GM23338 (cell line): ENCODE data around the gene EXOC6B. TPM values are rescaled to one million over a fixed set of nuclear protein-coding genes. Genes with fewer than 3 reads are reported as not detected.

Experiments used
- ATAC-seq: fragments of 200-7000 bp; cut with Tn5 transposase; 3 replicates; pipeline ENCODE4 v1.9.1; 2020
- DNase-seq: peaks from one replicate; pipeline ENCODE4 v3.0.0-alpha.2; 2015; ENCODE audit warnings: low spot score
- H2AFZ ChIP-seq: fragments of 200-600 bp; sonication (generic); 2 replicates; pipeline ENCODE4 v1.8.0; 2016; ENCODE audit warnings: antibody characterized with exemption, mild to moderate bottlenecking, moderate library complexity
- H3F3A ChIP-seq: fragments of 200-600 bp; sonication (generic); replicated peaks from 2 replicates; pipeline ENCODE4 v1.8.0; 2017; ENCODE audit warnings: antibody characterized with exemption, mixed run types, low read depth
- H3K27ac ChIP-seq: fragments of 200-600 bp; sonication (generic); 2 replicates; pipeline ENCODE4 v1.6.1; 2016; ENCODE audit warnings: low read depth
- H3K27me3 ChIP-seq: fragments of 200-600 bp; sonication (generic); 2 replicates; pipeline ENCODE4 v1.8.0; 2016; ENCODE audit warnings: mild to moderate bottlenecking, mixed run types, moderate library complexity; ENCODE audit not compliant: insufficient read depth
- H3K36me3 ChIP-seq: fragments of 200-600 bp; sonication (generic); 2 replicates; pipeline ENCODE4 v1.8.0; 2016; ENCODE audit warnings: mild to moderate bottlenecking; ENCODE audit not compliant: insufficient read depth
- H3K4me1 ChIP-seq: fragments of 200-600 bp; sonication (generic); 2 replicates; pipeline ENCODE4 v1.8.0; 2016; ENCODE audit warnings: mild to moderate bottlenecking, moderate library complexity; ENCODE audit not compliant: insufficient read depth
- H3K4me2 ChIP-seq: fragments of 200-600 bp; sonication (generic); 2 replicates; pipeline ENCODE4 v1.7.1; 2017; ENCODE audit warnings: mixed run types
- H3K4me3 ChIP-seq: fragments of 200-600 bp; sonication (generic); 2 replicates; pipeline ENCODE4 v1.6.1; 2016; ENCODE audit warnings: mixed run types
- H3K79me2 ChIP-seq: fragments of 200-600 bp; sonication (generic); replicated peaks from 2 replicates; pipeline ENCODE4 v1.8.0; 2017; ENCODE audit warnings: mild to moderate bottlenecking; ENCODE audit not compliant: insufficient read depth
- H3K9me2 ChIP-seq: fragments of 200-600 bp; sonication (generic); 2 replicates; pipeline ENCODE4 v1.8.0; 2017; ENCODE audit not compliant: insufficient read depth
- H4K20me1 ChIP-seq: fragments of 200-600 bp; sonication (generic); replicated peaks from 2 replicates; pipeline ENCODE4 v1.8.0; 2017; ENCODE audit warnings: mild to moderate bottlenecking; ENCODE audit not compliant: insufficient read depth
- H3K27ac Mint-ChIP-seq: 2 replicates; pipeline ENCODE4 v1.8.0; 2020; ENCODE audit warnings: inconsistent platforms, mild to moderate bottlenecking, moderate library complexity, mixed read lengths
- H3K27me3 Mint-ChIP-seq: 3 replicates; pipeline ENCODE4 v1.8.0; 2022; ENCODE audit warnings: low read depth, mild to moderate bottlenecking, moderate library complexity, mixed read lengths, inconsistent platforms; ENCODE audit not compliant: insufficient read depth, poor library complexity
- H3K36me3 Mint-ChIP-seq: 3 replicates; pipeline ENCODE4 v1.8.0; 2021; ENCODE audit warnings: low read depth, mild to moderate bottlenecking, inconsistent platforms, moderate library complexity, mixed read lengths
- H3K4me1 Mint-ChIP-seq: 3 replicates; pipeline ENCODE4 v1.8.0; 2020; ENCODE audit warnings: mild to moderate bottlenecking, inconsistent platforms, mixed read lengths
- H3K4me3 Mint-ChIP-seq: 3 replicates; pipeline ENCODE4 v1.8.0; 2021; ENCODE audit warnings: moderate library complexity, mild to moderate bottlenecking, inconsistent platforms, mixed read lengths
- H3K9me3 Mint-ChIP-seq: 3 replicates; pipeline ENCODE4 v1.8.0; 2020; ENCODE audit warnings: moderate library complexity, mild to moderate bottlenecking, inconsistent platforms, mixed read lengths
- CREB1 ChIP-seq: fragments of 250-450 bp; sonication (Bioruptor Pico); IDR thresholded peaks from 2 replicates; pipeline ENCODE4 v1.5.0; 2020; ENCODE audit warnings: low read depth, mild to moderate bottlenecking, moderate library complexity
- JUNB ChIP-seq: IDR thresholded peaks from one replicate; pipeline ENCODE4 v1.6.1; 2016; ENCODE audit warnings: antibody characterized with exemption; ENCODE audit not compliant: unreplicated experiment
- NANOG ChIP-seq: IDR thresholded peaks from 2 replicates; pipeline ENCODE4 v1.6.1; 2016; ENCODE audit warnings: antibody characterized with exemption, borderline replicate concordance
- STAT1 ChIP-seq: IDR thresholded peaks from one replicate; pipeline ENCODE4 v1.6.1; 2016; ENCODE audit warnings: antibody characterized with exemption; ENCODE audit not compliant: unreplicated experiment
- ZNF114 ChIP-seq: fragments of 250-450 bp; sonication (Bioruptor Pico); IDR thresholded peaks from 2 replicates; pipeline ENCODE4 v1.5.0; 2020; ENCODE audit warnings: mild to moderate bottlenecking, moderate library complexity
- ZNF331 ChIP-seq: fragments of 250-450 bp; sonication (Bioruptor Pico); IDR thresholded peaks from 2 replicates; pipeline ENCODE4 v1.5.0; 2020; ENCODE audit warnings: low read depth, mild to moderate bottlenecking, moderate library complexity
- polyA plus RNA-seq: library from polyadenylated mRNA; unstranded; fragments of >200 nt; fragmentation: Nextera tagmentation; extraction: Ambion mirVana; gene quantifications from 2 replicates; pipeline ENCODE4 v1.2.1, GENCODE V29; 2016
- total RNA-seq: library from RNA; depleted of rRNA; stranded (reverse); fragments of >200 nt; shearing (Covaris generic); gene quantifications from 2 replicates; pipeline ENCODE4 v1.2.3, GENCODE V29; 2014
- TF ChIP-seq, protein P1 (sequence below), 2 experiments: fragments of 200-600 bp in 1 of 2; sonication (generic) in 1 of 2; conservative IDR thresholded peaks; 2 replicates each; pipeline versions ENCODE4 v1.5.1 to v1.6.1; 2016 to 2017; ENCODE audit warnings: antibody characterized with exemption in 2 of 2, low read depth in 2 of 2, mild to moderate bottlenecking in 2 of 2, moderate library complexity in 1 of 2
- TF ChIP-seq, protein P2 (sequence below): IDR thresholded peaks from one replicate; pipeline ENCODE4 v1.6.1; 2018; ENCODE audit warnings: antibody characterized with exemption; ENCODE audit not compliant: unreplicated experiment
- TF ChIP-seq, protein P3 (sequence below): fragments of 250-450 bp; sonication (Bioruptor Pico); IDR thresholded peaks from 2 replicates; pipeline ENCODE4 v1.5.0; 2020; ENCODE audit warnings: mild to moderate bottlenecking, moderate library complexity

EXOC6B gene
- total and polyA plus RNA-seq, 2 experiments from 2014 or later: 7.2 to 45.9 TPM

- Mint-ChIP-seq H3K36me3 (no peaks in the 10 kb centered on the region; the same call in 2 of the 3 replicates), H3K27ac (peak overlapping the region; percentile 13; the same call in 1 of the 2 replicates), H3K27me3 (peaks cover 3% of the 10 kb centered on the region), H3K4me3 (no peak overlapping the region), H3K4me1 (peaks cover 20% of the 10 kb centered on the region), H3K9me3 (no peaks in the 10 kb centered on the region)
- H3K36me3 ChIP-seq: no peaks in the 10 kb centered on the region
- no peak for TF ChIP-seq CREB1
- no peaks in the 10 kb centered on the region for H3K79me2 ChIP-seq
- DNase-seq (peak; percentile 15), ATAC-seq (peak; percentile 89)
- H3F3A ChIP-seq: no peaks in the 10 kb centered on the region
- no peak overlapping the region for H3K27ac ChIP-seq
- no peak overlapping the region for H2AFZ ChIP-seq
- H3K27me3 ChIP-seq: no peaks in the 10 kb centered on the region
- H4K20me1 ChIP-seq: no peaks in the 10 kb centered on the region; the same call in 1 of the 2 replicates
- H3K4me3 ChIP-seq: no peak overlapping the region
- H3K4me1 ChIP-seq: peaks cover 17% of the 10 kb centered on the region
- peak overlapping the region; percentile 32 for H3K4me2 ChIP-seq
- H3K9me2 ChIP-seq: no peaks in the 10 kb centered on the region
Measured at GRCh38 chr2:72173640-72174321, 652.1 kb downstream of the EXOC6B start.

DNA sequence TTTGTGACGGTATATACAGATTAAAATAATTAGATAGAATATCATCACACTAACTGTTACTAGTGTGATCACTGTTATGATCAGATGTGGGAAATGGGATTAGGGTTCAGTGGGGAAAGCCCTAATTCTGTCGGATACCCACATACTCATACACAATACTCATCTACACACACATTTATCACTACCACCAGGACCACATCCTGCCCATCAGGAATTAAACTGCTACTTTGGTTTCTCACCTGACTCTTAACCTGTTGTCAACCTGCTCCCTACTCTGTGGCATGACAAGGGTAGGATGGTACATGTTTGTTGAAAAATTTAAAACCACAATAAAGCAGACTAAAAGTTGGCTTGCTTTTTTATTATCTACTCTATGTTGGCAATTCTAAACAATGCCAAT is 653.4 kb downstream of the EXOC6B start:
- ATAC-seq: no peak
- Histone ChIP-seq H3K9me2 (no peaks in the 10 kb centered on the region), H3K4me3 (no peak overlapping the region), H3F3A (no peaks in the 10 kb centered on the region), H3K27me3 (no peaks in the 10 kb centered on the region), H3K36me3 (no peaks in the 10 kb centered on the region), H2AFZ (no peak overlapping the region), H3K4me2 (no peak overlapping the region), H3K79me2 (no peaks in the 10 kb centered on the region), H3K27ac (no peak overlapping the region), H4K20me1 (no peaks in the 10 kb centered on the region), H3K4me1 (peaks cover 17% of the 10 kb centered on the region)
- Mint-ChIP-seq H3K36me3 (no peaks in the 10 kb centered on the region; the same call in 2 of the 3 replicates), H3K27me3 (peaks cover 3% of the 10 kb centered on the region), H3K4me3 (no peak overlapping the region), H3K4me1 (peaks cover 20% of the 10 kb centered on the region), H3K27ac (no peak overlapping the region), H3K9me3 (no peaks in the 10 kb centered on the region)
- no peak for DNase-seq
- TF ChIP-seq, protein P1, sequence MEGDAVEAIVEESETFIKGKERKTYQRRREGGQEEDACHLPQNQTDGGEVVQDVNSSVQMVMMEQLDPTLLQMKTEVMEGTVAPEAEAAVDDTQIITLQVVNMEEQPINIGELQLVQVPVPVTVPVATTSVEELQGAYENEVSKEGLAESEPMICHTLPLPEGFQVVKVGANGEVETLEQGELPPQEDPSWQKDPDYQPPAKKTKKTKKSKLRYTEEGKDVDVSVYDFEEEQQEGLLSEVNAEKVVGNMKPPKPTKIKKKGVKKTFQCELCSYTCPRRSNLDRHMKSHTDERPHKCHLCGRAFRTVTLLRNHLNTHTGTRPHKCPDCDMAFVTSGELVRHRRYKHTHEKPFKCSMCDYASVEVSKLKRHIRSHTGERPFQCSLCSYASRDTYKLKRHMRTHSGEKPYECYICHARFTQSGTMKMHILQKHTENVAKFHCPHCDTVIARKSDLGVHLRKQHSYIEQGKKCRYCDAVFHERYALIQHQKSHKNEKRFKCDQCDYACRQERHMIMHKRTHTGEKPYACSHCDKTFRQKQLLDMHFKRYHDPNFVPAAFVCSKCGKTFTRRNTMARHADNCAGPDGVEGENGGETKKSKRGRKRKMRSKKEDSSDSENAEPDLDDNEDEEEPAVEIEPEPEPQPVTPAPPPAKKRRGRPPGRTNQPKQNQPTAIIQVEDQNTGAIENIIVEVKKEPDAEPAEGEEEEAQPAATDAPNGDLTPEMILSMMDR (conservative IDR thresholded peaks at IDR 0.05; ENCODE audit: low read depth in 2 of 2): no peak
- no peak for TF ChIP-seq ZNF114 (CRISPR knock-in tag)
- TF ChIP-seq STAT1: no peak
- TF ChIP-seq, protein P2, sequence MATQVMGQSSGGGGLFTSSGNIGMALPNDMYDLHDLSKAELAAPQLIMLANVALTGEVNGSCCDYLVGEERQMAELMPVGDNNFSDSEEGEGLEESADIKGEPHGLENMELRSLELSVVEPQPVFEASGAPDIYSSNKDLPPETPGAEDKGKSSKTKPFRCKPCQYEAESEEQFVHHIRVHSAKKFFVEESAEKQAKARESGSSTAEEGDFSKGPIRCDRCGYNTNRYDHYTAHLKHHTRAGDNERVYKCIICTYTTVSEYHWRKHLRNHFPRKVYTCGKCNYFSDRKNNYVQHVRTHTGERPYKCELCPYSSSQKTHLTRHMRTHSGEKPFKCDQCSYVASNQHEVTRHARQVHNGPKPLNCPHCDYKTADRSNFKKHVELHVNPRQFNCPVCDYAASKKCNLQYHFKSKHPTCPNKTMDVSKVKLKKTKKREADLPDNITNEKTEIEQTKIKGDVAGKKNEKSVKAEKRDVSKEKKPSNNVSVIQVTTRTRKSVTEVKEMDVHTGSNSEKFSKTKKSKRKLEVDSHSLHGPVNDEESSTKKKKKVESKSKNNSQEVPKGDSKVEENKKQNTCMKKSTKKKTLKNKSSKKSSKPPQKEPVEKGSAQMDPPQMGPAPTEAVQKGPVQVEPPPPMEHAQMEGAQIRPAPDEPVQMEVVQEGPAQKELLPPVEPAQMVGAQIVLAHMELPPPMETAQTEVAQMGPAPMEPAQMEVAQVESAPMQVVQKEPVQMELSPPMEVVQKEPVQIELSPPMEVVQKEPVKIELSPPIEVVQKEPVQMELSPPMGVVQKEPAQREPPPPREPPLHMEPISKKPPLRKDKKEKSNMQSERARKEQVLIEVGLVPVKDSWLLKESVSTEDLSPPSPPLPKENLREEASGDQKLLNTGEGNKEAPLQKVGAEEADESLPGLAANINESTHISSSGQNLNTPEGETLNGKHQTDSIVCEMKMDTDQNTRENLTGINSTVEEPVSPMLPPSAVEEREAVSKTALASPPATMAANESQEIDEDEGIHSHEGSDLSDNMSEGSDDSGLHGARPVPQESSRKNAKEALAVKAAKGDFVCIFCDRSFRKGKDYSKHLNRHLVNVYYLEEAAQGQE: no peak
- TF ChIP-seq NANOG: no peak
- no peak for TF ChIP-seq JUNB
- TF ChIP-seq, protein P3, sequence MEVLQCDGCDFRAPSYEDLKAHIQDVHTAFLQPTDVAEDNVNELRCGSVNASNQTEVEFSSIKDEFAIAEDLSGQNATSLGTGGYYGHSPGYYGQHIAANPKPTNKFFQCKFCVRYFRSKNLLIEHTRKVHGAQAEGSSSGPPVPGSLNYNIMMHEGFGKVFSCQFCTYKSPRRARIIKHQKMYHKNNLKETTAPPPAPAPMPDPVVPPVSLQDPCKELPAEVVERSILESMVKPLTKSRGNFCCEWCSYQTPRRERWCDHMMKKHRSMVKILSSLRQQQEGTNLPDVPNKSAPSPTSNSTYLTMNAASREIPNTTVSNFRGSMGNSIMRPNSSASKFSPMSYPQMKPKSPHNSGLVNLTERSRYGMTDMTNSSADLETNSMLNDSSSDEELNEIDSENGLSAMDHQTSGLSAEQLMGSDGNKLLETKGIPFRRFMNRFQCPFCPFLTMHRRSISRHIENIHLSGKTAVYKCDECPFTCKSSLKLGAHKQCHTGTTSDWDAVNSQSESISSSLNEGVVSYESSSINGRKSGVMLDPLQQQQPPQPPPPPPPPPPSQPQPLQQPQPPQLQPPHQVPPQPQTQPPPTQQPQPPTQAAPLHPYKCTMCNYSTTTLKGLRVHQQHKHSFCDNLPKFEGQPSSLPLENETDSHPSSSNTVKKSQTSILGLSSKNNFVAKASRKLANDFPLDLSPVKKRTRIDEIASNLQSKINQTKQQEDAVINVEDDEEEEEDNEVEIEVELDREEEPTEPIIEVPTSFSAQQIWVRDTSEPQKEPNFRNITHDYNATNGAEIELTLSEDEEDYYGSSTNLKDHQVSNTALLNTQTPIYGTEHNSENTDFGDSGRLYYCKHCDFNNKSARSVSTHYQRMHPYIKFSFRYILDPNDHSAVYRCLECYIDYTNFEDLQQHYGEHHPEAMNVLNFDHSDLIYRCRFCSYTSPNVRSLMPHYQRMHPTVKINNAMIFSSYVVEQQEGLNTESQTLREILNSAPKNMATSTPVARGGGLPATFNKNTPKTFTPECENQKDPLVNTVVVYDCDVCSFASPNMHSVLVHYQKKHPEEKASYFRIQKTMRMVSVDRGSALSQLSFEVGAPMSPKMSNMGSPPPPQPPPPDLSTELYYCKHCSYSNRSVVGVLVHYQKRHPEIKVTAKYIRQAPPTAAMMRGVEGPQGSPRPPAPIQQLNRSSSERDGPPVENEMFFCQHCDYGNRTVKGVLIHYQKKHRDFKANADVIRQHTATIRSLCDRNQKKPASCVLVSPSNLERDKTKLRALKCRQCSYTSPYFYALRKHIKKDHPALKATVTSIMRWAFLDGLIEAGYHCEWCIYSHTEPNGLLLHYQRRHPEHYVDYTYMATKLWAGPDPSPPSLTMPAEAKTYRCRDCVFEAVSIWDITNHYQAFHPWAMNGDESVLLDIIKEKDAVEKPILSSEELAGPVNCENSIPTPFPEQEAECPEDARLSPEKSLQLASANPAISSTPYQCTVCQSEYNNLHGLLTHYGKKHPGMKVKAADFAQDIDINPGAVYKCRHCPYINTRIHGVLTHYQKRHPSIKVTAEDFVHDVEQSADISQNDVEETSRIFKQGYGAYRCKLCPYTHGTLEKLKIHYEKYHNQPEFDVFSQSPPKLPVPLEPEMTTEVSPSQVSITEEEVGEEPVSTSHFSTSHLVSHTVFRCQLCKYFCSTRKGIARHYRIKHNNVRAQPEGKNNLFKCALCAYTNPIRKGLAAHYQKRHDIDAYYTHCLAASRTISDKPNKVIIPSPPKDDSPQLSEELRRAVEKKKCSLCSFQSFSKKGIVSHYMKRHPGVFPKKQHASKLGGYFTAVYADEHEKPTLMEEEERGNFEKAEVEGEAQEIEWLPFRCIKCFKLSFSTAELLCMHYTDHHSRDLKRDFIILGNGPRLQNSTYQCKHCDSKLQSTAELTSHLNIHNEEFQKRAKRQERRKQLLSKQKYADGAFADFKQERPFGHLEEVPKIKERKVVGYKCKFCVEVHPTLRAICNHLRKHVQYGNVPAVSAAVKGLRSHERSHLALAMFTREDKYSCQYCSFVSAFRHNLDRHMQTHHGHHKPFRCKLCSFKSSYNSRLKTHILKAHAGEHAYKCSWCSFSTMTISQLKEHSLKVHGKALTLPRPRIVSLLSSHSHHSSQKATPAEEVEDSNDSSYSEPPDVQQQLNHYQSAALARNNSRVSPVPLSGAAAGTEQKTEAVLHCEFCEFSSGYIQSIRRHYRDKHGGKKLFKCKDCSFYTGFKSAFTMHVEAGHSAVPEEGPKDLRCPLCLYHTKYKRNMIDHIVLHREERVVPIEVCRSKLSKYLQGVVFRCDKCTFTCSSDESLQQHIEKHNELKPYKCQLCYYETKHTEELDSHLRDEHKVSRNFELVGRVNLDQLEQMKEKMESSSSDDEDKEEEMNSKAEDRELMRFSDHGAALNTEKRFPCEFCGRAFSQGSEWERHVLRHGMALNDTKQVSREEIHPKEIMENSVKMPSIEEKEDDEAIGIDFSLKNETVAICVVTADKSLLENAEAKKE (CRISPR knock-in tag): no peak
- no peak for TF ChIP-seq CREB1
- TF ChIP-seq ZNF331: no peak
